ENCODE measurements around the gene ACOT8. TPM values are rescaled to one million over a fixed set of nuclear protein-coding genes. Genes with fewer than 3 reads are reported as not detected.

Gene ACOT8
- total RNA-seq, 1 experiment from 2014 or later, result 38.1 TPM

- TF ChIP-seq FOXP4 (CRISPR knock-in tag; IDR thresholded peaks at IDR 0.05) (peak; percentile 62; the same call in 1 of the 2 replicates), ZNF425 (CRISPR knock-in tag; conservative IDR thresholded peaks at IDR 0.05) (no peak), MAX (CRISPR knock-in tag; IDR thresholded peaks at IDR 0.05) (peak; percentile 85), SOX15 (CRISPR knock-in tag; IDR thresholded peaks at IDR 0.05) (no peak), E2F1 (CRISPR knock-in tag; IDR thresholded peaks at IDR 0.05) (no peak), JUN (CRISPR knock-in tag; IDR thresholded peaks at IDR 0.05) (no peak), E2F4 (CRISPR knock-in tag; IDR thresholded peaks at IDR 0.05; ENCODE audit: borderline replicate concordance, low read depth) (no peak), AR (CRISPR knock-in tag; IDR thresholded peaks at IDR 0.05) (no peak), ERG (CRISPR knock-in tag; IDR thresholded peaks at IDR 0.05) (no peak), JAZF1 (CRISPR knock-in tag; IDR thresholded peaks at IDR 0.05) (no peak), TCF7 (CRISPR knock-in tag; IDR thresholded peaks at IDR 0.05; ENCODE audit: low read depth) (no peak), IRF2 (CRISPR knock-in tag; IDR thresholded peaks at IDR 0.05; ENCODE audit: borderline replicate concordance, low read depth) (no peak), CREB1 (CRISPR knock-in tag; IDR thresholded peaks at IDR 0.05) (no peak), CDX4 (CRISPR knock-in tag; IDR thresholded peaks at IDR 0.05; ENCODE audit: borderline replicate concordance) (no peak), NR1H2 (CRISPR knock-in tag; IDR thresholded peaks at IDR 0.05) (no peak), HMGA2 (CRISPR knock-in tag; IDR thresholded peaks at IDR 0.05) (no peak), NFYB (CRISPR knock-in tag; conservative IDR thresholded peaks at IDR 0.05; ENCODE audit: low read depth) (no peak), ZNF121 (CRISPR knock-in tag; IDR thresholded peaks at IDR 0.05) (0 out of 2 replicates have a peak, but pooled peaks have one; percentile 2), IRF1 (CRISPR knock-in tag; IDR thresholded peaks at IDR 0.05) (0 out of 2 replicates have a peak, but pooled peaks have one; percentile 83), ZBTB43 (CRISPR knock-in tag; IDR thresholded peaks at IDR 0.05) (no peak), ZMAT4 (CRISPR knock-in tag; IDR thresholded peaks at IDR 0.05) (no peak), MXD4 (CRISPR knock-in tag; IDR thresholded peaks at IDR 0.05; ENCODE audit: borderline replicate concordance) (no peak), ESRRA (CRISPR knock-in tag; IDR thresholded peaks at IDR 0.05; ENCODE audit: borderline replicate concordance) (no peak)
Observed at GRCh38 chr20:45833883-45834796, 23.1 kb downstream of the ACOT8 start (continued).
